GM04503 (cell line): ENCODE measurements around the gene CORO1C.
"Not testable (repeated sequence)": the region's sequence is repeated elsewhere in the genome, so short reads cannot be mapped to it uniquely, and the experiment has no call there.

Experiments
- DNase-seq: peaks from one replicate; pipeline ENCODE4 v3.0.0-alpha.2; 2012; ENCODE audit warnings: low read depth

Gene CORO1C

DNA sequence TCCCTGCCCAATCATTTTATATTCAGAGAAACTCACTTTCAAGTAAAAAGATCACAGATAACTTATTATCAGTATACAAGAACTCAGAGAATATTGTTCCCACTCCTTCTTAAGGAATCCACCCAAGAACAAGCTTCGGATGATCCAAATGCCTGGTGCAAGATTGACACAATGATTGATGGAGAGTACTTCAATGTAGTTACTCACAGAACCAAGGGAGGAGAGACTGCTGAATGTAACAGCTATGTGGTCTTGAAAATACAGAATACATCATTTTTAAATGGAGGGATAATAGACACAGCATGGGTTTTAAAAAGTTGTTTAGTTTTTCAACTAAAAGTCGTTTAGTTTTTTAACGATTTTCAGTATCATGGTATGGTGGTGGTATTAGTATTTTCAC is 59.3 kb downstream of the CORO1C start:
- DNase-seq, result no peak

DNA sequence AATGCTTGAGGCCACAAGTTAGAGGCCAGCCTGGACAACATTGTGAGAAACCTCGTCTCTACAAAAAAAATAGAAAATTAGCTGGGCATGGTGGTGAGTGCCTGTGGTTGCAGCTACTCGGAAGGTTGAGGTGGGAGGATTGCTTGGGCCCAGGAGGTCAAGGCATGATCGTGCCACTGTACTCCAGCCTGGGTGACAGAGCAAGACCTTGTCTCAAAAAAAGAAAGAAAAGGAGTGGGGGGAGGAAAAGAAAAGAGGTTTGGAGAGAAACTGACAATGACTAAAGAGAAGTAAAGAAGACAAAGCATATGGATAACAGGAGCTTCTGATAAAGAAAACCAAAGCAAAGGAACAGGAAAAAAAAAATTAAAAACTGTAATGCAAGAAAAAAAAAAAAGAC is 60.2 kb downstream of the CORO1C start:
- no peak for DNase-seq

DNA sequence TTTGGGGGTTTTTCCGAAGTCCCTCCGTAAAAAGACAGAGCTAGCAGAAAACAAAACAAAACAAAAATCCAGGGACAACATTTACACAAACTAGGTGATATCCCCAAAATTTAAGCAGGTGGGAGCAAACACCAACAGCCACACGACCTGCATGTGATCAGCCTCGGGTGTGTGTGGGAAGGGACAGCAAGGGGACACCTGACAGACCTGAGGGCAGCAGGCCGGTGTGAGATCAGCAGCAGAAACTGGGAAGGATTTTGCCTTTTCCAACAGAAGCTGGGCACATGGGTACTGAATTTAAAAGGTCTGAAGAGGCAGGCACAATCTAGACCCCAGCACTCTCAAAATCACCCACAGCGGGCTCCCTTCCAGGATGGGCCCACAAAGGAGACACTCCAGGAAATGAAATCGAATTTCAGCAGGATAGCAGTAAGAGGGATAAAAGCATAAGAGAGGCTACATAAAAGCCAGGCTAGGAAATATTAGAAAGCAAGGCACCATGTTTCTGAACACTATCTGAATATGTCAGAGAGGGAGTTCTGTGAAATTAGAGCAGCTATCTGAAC is 61.2 kb downstream of the CORO1C start:
- DNase-seq, result no peak

DNA sequence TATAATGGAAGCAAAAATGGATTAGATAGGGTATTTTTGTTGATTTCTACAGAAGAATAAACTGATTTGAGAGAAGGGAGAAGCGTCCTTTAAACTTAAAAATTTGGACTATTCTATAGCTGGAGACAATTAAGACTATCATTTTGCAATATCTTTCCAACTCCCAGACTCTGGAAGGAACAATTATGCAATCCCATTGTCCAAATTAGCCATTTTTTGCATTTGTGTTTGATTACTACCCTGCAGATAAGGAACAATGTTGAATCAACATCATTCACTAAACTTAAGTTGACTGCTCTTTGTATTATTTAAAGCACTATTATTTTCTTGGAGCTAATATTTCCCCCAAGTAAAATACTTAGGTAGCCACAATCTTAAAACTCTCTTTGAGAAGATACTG is 62.8 kb downstream of the CORO1C start:
- DNase-seq, result no peak

DNA sequence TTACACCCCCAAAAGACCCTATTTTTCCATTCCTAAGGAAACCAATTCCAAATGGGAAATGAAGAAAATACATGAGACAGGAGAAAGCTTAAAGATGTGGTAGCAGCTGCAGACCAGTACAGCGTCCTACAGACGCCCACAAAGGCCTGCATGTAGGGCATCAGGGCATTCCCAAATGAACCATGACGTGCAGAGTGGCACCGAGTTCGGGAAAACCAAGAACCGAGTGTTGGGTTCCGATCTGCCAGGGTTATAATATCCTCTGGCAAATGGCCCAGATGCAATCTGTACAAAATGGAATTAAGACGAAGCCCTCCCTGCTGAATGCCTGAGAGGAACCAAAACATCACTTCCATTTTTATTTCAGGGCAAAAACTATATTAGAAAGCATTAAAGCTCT is 63.3 kb downstream of the CORO1C start:
- no peak for DNase-seq

DNA sequence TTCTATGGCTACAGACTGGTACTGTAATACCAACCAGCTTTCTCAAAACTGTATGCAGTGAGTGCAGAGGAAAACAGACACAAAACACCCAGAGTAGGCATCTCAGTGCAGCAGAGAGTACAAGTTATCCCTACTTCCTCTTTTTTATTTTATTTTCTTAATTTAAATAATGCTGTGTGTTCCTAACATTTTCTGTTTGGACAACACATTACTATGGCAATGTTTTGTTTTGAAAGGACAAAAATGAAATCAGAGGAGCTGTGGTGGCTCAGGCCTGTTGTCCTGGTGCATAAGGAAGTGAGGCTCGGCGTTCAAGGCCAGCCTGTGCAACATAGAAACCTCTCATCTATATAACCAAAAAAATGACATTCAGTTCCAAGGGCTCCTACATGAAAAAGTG is 64.0 kb downstream of the CORO1C start:
- no peak for DNase-seq

DNA sequence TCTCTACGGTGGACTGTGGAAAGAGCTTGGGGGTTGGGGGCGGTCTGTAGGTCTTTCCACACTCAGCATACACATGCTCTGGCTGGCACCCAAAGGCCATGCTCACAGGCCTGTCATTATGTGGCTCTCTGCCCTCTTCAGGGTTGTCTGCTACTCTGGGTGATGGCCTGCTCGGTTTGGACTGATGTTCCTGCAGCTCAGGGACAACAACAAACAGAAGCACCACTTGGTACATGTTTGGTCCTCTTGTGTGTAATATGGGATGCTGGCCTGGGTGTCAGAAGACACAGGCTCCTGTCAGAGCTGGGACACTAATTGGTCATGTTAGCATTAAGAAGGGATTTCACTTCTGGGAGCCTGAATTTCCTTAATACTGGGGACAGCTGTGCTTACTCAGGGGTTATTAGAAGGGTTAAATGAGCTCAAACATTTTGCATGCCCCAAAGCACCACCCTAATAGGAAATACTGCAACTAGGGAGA is 64.9 kb downstream of the CORO1C start:
- DNase-seq, result no peak

DNA sequence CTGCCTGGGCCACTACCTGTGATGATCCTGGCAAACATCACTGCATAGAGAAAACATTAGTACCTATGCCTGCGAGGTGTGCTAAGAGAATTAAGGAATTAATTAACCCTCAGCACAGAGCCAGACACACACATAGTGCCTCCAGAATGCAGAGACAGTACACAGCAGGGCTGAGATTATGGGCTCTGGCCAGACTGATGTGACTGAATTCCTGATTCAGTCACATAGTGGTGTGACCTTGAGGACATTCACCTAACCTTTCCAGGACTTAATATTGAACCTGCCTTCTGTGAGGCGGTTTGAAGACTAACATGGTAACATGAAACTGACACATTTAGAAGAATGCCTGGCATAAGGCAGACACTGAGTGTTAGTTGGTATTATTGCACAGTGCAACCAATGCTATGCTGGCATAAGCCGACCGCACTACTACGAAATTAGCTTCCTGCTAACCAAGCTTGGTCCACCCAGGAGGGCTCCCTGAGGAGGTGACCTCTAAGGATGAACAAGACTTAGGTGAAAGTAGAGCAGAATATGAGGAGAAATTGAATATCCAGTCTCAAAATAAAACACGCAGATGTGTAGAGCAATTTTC is 65.6 kb downstream of the CORO1C start:
- no peak for DNase-seq

DNA sequence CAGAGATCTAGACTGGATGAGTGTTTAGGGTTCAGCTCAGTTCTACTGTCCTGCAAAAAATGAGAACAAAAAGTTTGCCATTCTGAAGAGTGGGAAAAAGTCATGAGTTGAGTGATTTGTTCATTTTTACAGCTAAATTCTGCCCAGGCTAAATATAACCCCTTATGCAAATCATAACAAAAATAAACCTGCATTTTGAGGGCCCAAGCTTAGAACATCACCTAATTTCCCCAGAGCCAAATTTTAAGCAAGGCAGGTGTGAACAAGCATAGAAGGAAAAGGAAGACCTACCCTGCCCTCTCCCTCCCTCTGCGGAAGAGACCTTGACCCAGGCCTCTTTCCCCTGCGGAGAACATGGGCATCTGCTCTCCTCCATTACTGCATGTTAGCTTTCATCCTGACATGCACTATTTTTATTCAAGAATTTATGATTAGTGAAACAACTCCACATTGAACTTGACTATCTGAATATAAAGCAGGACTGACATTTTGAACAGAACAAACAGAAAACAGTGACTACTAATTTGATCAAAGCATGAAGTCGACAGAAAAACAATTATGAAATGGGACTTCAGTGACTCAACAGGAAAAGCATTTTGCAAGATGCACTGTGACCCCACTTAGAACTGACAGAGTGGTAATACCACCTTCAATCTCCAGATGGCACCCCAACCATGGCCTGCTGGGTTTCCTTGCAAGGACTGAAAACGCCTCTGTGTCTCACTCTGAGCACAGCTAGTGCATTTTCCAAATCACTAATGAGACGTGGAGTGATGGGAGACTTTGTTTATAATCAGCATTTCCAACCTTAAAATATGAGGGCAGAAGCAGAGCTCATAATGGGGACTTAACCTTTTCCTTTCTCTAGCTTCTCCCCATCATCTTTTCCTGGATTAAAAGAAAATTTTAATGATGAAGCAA is 66.7 kb downstream of the CORO1C start:
- peak; percentile 86 for DNase-seq

DNA sequence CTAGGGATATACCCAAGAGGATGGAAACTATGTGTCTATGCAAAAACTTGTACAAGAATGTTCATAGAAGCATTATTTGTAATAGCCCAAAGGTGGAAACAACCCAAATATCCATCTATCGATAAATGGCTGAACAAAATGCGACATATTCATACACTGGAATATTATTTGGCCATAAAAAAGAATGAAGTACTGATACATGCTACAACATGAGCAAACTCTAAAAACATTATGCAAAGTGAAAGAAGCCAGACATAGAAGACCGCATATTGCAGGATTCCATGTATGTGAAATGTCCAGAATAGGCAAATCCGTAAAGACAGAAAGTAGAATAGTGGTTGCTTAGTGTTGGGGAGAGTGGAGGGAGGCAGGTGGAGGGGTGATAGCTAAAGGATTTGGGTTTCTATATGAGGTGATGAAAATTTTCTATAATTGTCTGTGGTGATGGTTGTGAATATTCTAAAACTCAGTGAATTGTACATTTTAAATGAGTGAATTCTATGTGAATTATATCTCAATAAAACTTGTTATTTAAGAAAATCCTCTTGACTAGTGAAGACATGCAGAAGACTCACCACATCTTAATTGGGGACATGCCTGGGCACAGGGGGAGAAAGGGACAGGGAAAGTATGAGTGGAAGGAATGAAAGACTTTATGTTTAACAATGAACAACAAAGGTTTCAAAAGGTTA is 67.8 kb downstream of the CORO1C start:
- no peak for DNase-seq

DNA sequence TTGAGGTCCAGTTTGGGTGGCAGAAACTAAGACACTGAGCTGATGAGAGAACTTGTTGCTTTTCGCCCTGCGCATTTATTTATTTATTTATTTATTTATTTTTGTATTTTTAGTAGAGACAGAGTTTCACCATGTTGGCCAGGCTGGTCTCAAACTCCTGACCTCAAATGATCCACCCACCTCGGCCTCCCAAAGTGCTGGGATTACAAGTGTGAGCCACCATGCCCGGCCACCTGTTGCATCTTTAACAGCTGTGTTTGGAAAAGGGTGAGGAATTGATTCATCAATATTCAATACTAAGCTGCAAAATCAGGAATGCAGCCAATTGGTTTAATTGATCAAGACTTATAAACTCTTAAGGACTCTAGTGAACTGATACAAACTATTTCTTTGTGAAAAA is 73.2 kb downstream of the CORO1C start:
- DNase-seq, result not testable (repeated sequence)

DNA sequence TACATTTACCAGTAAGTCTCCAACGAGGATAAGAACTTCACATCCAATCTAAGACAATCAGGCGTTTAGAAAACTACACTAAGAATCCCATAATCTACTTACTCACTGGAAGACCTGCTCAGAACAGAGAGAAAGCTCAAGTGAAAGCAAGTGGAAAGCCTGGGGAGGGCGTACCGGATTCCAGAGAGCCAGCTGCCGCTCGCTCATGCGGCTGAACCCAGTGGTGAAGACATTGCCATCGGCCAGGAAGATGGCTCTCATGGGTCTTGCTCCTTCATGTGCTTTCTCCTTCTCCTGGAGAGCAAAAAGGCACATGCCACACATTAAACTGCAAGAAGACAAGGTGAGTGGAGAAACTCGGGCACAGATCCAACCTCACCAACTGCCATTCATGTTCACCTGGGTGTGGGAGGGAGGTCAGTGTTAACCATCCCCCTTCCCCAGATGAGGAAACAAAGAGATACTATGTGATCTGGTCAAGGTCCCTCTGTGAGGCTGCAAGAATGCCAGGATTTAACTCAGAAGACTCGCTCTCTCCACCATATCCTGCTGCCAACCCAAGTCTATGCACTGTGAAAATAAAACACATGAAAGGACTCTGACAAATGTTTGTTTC is 74.1 kb downstream of the CORO1C start:
- DNase-seq, result no peak

DNA sequence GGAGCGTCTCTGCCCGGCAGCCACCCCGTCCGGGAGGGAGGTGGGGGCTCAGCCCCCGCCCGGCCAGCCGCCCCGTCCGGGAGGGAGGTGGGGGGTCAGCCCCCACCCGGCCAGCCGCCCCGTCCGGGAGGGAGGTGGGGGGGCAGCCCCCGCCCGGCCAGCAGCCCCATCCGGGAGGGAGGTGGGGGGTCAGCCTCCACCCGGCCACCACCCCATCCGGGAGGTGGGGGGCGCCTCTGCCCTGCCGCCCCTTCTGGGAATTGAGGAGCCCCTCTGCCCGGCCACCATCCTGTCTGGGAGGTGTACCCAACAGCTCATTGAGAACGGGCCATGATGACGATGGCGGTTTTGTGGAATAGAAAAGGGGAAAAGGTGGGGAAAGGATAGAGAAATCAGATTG is 75.1 kb downstream of the CORO1C start:
- DNase-seq, result not testable (repeated sequence)

DNA sequence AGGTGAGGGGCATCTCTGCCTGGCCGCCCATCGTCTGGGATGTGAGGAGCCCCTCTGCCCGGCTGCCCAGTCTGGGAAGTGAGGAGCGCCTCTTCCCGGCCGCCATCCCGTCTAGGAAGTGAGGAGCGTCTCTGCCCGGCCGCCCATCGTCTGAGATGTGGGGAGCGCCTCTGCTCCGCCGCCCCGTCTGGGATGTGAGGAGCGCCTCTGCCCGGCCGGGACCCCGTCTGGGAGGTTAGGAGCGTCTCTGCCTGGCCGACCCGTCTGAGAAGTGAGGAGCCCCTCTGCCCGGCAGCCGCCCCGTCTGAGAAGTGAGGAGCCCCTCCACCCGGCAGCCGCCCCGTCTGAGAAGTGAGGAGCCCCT is 75.5 kb downstream of the CORO1C start:
- DNase-seq, result not testable (repeated sequence)

DNA sequence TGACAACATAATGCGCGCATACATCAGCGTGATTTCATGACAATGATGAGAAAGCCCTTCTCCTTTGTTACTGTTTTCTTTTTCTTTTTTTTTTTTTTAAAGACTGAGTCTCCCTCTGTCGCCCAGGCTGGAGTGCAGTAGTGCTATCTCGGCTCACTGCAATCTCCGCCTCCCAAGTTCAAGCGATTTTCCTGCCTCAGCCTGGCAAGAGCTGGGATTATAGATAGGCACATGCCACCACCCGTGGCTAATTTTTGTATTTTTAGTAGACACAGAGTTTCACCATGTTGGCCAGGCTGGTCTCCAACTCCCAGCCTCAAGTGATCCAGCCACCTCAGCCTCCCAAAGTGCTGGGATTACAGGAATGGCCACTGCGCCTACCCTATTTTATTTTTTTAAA is 76.7 kb downstream of the CORO1C start:
- not testable (repeated sequence) for DNase-seq

DNA sequence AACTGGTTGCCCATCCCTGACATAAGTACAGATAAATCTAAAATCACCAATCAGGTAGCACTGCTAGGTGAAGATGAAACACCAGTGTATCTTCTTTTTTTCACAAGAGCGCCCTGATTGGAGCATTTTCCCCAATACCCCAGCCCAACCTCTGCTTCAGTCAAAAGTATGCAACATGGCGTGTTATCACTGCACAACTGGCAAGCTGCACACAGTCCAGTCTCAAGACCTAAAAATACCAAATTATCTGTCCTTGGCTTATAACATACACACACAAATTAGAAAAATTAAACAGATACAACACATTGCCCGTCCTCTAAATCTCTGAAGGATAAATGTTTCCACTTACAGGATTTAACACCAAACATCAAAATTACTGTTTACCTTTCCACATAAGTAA is 77.4 kb downstream of the CORO1C start:
- no peak for DNase-seq

DNA sequence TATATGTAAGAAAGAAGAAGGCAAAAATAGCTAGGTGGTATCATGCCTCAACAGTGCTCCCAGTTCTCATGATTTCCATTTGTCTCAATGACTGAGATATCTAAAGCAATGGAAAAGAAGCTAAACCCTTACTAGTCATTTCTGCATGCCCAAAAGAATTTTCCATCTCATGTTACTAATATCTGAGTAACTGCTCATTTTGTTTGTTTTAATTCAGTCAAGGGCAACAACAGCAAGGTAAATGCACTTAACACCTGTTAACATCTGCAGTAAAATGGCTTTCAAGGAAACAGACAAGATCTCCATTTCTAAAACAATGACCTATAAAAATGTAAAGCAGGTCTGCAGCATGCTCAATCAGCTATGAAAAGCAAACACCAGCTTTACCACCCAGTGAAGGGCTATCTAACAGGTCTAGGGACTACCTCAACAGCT is 78.2 kb downstream of the CORO1C start:
- no peak for DNase-seq

DNA sequence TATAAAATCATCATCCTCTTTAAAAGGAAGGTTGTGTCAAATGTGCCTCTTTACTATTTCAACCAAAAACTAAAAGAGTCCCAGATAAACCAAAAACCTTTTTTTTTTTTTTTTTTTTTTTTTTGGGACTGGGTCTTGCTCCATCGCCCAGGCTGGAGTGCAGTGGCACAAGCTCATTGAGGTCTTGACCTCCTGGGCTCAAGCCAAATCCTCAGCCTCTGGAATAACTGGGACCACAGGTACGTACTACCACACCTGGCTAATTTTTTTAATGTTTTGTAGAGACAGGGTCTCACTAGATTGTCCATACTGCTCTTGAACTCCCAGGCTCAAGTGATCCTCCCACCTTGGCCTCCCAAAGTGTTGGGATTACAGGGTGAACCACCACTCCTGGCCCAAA is 81.2 kb downstream of the CORO1C start:
- DNase-seq, result no peak

DNA sequence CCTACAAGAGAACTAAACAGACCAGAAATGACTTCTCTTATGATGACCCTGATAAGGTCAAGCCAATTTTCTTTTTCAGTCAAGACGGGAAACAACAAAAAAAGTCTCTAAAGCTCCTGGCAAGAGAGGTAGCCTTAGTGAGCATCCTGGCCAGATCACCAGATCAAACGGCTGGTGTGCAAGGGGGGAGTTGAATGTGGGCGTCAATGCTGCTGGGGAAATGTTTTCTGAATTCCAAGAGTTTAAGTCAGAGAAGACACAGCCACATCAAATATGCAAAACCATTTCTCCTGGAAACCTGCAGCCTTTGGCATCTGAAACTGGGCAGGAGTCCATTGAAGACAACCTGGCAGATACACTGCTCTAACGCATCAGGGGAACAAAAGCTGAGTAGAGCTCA is 81.6 kb downstream of the CORO1C start:
- DNase-seq, result peak; percentile 72

DNA sequence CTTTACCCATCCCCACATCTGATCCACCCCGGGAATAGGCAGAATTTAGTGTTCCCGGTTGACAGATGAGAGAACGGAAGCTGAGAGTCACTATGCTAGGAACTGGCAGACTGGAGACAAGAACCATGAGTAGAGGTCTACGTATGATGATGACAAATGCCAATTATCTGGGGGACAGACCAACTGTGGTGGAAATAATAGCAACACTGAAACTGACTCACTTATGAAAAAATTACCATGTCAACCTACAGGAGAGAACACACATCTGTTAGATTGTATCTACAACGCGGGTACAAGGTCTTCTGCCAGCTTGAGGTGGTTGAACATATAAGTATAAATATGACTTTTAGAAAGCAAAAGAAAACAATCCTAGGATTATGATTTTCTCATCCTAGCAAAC is 82.2 kb downstream of the CORO1C start:
- no peak for DNase-seq

DNA sequence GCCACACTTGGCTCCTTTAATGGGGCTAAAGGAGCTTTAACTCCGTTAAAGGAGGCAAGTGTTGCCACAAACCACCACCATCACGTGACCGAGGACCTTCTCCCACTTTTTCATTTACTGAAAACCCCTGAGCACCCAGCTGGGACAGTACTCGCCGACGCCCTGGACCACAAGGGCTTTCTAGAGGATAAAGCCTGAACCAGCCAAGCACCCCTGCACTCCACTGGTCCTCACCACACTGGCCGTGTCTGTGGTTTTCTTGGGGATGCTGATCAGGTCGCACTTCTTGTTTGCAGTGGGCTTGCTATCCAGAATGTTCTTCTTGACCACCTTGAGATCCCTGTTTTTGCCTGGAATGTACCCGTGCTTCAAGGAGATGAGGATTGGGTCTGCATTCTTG is 82.9 kb downstream of the CORO1C start:
- no peak for DNase-seq

DNA sequence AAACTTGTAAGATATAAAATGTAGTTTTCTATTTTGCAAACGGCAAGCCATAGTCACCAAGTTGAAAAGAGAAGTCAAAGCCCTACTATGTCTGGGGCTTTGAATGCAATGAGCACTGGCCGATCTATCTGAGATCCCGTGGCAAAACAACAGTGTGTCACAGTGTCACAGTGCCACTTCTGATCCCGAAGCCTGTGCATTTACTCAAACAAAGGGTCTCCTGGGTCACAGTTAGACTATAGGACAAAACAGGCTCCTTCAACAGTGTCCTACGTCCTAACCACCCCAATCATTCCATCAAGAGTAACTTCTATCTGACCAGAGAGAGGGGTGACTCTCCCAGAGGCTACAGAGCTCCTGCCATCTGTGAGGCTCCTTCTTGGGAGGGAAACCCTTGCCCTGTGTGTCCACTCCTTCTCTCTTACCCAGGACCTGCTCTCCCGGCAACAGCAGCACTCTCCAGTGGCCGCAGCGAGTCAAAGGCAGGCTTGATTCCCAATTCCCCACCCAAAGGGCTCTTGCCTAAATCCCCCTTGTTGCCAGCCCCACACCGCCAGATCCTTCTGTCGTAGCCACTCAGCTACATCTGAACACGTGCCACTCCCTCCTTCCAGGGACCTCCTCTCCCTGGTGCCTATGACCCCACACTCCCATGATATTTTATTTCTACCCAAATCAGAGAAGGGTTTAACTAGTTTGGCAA is 83.6 kb downstream of the CORO1C start:
- DNase-seq, result no peak
